ENCODE results near the gene RPUSD1.

RPUSD1 gene

GRCh38 chr16:802914-803753, 15.0 kb upstream of the RPUSD1 start:
- DNase-seq (ENCODE audit: low read depth) = no peak
- TF ChIP-seq CTCF (conservative IDR thresholded peaks at IDR 0.05; ENCODE audit: low read depth, low read length) = no peak

GRCh38 chr16:802461-802860, 14.3 kb upstream of the RPUSD1 start:
- no peak for DNase-seq (ENCODE audit: low read depth)
- no peak overlapping the region for H3K4me3 ChIP-seq (ENCODE audit: low read length)
- TF ChIP-seq CTCF (conservative IDR thresholded peaks at IDR 0.05; ENCODE audit: low read depth, low read length) = no peak

More at GRCh38 chr16:802914-803753, 15.0 kb upstream of the RPUSD1 start:
- H3K4me3 ChIP-seq (ENCODE audit: low read length) = no peak overlapping the region

GRCh38 chr16:801584-802363, 13.6 kb upstream of the RPUSD1 start:
- no peak overlapping the region for H3K4me3 ChIP-seq (ENCODE audit: low read length)
- TF ChIP-seq CTCF (conservative IDR thresholded peaks at IDR 0.05; ENCODE audit: low read depth, low read length) = no peak
- DNase-seq (ENCODE audit: low read depth) = no peak

GRCh38 chr16:800834-801511, 12.8 kb upstream of the RPUSD1 start:
- H3K4me3 ChIP-seq (ENCODE audit: low read length) = no peak overlapping the region
- DNase-seq (ENCODE audit: low read depth) = no peak
- TF ChIP-seq CTCF (conservative IDR thresholded peaks at IDR 0.05; ENCODE audit: low read depth, low read length) = no peak

- no peak for DNase-seq (ENCODE audit: low read depth)
- TF ChIP-seq CTCF (conservative IDR thresholded peaks at IDR 0.05; ENCODE audit: low read depth, low read length) = no peak
- no peak within 1 kb of the TSS for H3K4me3 ChIP-seq (ENCODE audit: low read length)
Measured at GRCh38 chr16:799948-800833, 12.0 kb upstream of the RPUSD1 start, which contains the start of gene GNG13. TSS of gene GNG13 (minus strand) at chr16:800734. CDS start at chr16:799077, 1,657 bp downstream.
